Right lobe of liver (tissue), 6 donors: Measurements from ENCODE around the gene SNX9. TPM values are rescaled to one million over a fixed set of nuclear protein-coding genes. Genes with fewer than 3 reads are reported as not detected.

Experiments
- ATAC-seq, 4 donors: fragments of 200-7000 bp; cut with Tn5 transposase; one replicate each; pipeline ENCODE4 v1.9.1; 2020; ENCODE audit warnings: mild to moderate bottlenecking in 4 of 4, moderate library complexity in 4 of 4
- DNase-seq, 3 donors: peaks; one replicate each; pipeline ENCODE4 v3.0.0-alpha.2; 2020
- H3K27ac ChIP-seq, 3 donors: fragments of 200-600 bp; one replicate each; pipeline ENCODE4 v1.8.0; 2022
- H3K27me3 ChIP-seq, 2 donors: fragments of 200-600 bp; one replicate each; pipeline ENCODE4 v1.8.0; 2022
- H3K36me3 ChIP-seq, 4 donors: fragments of 200-600 bp; sonication (generic) in 1 of 4; one replicate each; pipeline versions ENCODE4 v1.5.1 to v1.8.0; 2017 to 2022; ENCODE audit warnings: control low read depth in 1 of 4
- H3K4me1 ChIP-seq, 4 donors: fragments of 200-600 bp; sonication (generic) in 1 of 4; one replicate each; pipeline versions ENCODE4 v1.5.1 to v1.8.0; 2017 to 2022; ENCODE audit warnings: control low read depth in 1 of 4
- H3K4me3 ChIP-seq, 3 donors: fragments of 200-600 bp; one replicate each; pipeline ENCODE4 v1.8.0; 2022
- H3K9me3 ChIP-seq, 4 donors: fragments of 200-600 bp; sonication (generic) in 1 of 4; one replicate each; pipeline versions ENCODE4 v1.5.1 to v1.8.0; 2017 to 2022; ENCODE audit warnings: control low read depth in 1 of 4
- POLR2A ChIP-seq: fragments of 450-650 bp; IDR thresholded peaks from one replicate; pipeline ENCODE4 v1.6.1; 2017; ENCODE audit warnings: antibody characterized with exemption, mild to moderate bottlenecking
- WGBS: methylation state at CpG from one replicate; pipeline ENCODE4 v1.1.6; 2018; ENCODE audit warnings: low coverage, low lambda C conversion rate; ENCODE audit not compliant: insufficient coverage; ENCODE audit errors: missing lambda C conversion rate; 5-methylcytosine and 5-hydroxymethylcytosine counted together
- intact Hi-C, 2 donors: fragments of 100-400 bp; cut with DNase I; formaldehyde crosslinking; loops; one replicate each; pipeline versions ENCODE4 v1.11.2 to v1.14.1; 2022
- total RNA-seq, 6 experiments: library from RNA; depleted of rRNA in 2 of 6; stranded (reverse); fragments of >200 nt in 2 of 6; fragmentation: NEBNext Ultra II Directional in 3 of 6; extraction: Animal tissue kit (Norgen Biotek cat#: 25700) in 3 of 6; gene quantifications; one replicate each; pipeline versions ENCODE4 v1.1.0 to v1.2.4, GENCODE V29; 2016 to 2023
- TF ChIP-seq, protein P1 (sequence below), 4 donors: fragments of 200-600 bp in 3 of 4; fragments of 450-650 bp in 1 of 4; IDR thresholded peaks; one replicate each; pipeline versions ENCODE4 v1.5.1 to v1.8.0; 2016 to 2022; ENCODE audit warnings: antibody characterized with exemption in 4 of 4, mild to moderate bottlenecking in 2 of 4
- donor health status: DM: no; HTN: yes; CAD: no.
- donor health status: DM: no; HTN: no; CAD: no.
- donor health status: DM: no; HTN: no; CAD: no.
- donor health status: DM: no; HTN: yes; CAD: no.
- donor health status: DM: no; HTN: yes; CAD: no.

The SNX9 gene
- total RNA-seq, 6 experiments from 2014 or later: 24.6 to 38.0 (median 29.3) TPM

DNA sequence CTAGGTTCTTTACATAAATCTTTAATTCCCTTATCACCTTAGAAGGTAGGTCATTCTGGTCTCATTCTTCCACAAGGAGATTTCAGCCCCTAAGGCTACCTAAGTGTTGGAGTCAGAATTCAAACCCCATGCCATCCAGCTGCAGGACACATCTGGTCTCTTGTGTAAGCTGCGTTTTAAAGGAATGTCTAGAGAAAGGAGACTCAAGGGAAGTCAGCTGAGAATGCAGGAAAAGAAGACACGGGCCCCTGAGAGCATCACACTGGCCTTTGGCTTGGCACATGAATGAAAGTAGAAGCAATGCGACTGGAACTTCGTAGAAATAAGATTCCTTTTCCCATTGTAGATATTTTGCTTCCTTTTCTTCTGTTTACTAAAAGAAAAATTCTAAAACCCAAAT lies 82.0 kb downstream of the SNX9 start:
- no peaks in the 10 kb centered on the region for H3K27me3 ChIP-seq
- no peak overlapping the region for H3K27ac ChIP-seq
- intact Hi-C loops: no loop called here
- ATAC-seq (no peak), DNase-seq (no peak)
- no peaks in the 10 kb centered on the region for H3K4me1 ChIP-seq
- no peak for TF ChIP-seq POLR2A
- TF ChIP-seq, protein P1, sequence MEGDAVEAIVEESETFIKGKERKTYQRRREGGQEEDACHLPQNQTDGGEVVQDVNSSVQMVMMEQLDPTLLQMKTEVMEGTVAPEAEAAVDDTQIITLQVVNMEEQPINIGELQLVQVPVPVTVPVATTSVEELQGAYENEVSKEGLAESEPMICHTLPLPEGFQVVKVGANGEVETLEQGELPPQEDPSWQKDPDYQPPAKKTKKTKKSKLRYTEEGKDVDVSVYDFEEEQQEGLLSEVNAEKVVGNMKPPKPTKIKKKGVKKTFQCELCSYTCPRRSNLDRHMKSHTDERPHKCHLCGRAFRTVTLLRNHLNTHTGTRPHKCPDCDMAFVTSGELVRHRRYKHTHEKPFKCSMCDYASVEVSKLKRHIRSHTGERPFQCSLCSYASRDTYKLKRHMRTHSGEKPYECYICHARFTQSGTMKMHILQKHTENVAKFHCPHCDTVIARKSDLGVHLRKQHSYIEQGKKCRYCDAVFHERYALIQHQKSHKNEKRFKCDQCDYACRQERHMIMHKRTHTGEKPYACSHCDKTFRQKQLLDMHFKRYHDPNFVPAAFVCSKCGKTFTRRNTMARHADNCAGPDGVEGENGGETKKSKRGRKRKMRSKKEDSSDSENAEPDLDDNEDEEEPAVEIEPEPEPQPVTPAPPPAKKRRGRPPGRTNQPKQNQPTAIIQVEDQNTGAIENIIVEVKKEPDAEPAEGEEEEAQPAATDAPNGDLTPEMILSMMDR (IDR thresholded peaks at IDR 0.05): no peak
- H3K9me3 ChIP-seq: no peaks in the 10 kb centered on the region
- no peak overlapping the region for H3K4me3 ChIP-seq
- peaks cover 0 to 38% (median 11%) of the 10 kb centered on the region in 4 donors for H3K36me3 ChIP-seq
- WGBS: 82% methylated on average over 4 of the region's 4 CpGs

DNA sequence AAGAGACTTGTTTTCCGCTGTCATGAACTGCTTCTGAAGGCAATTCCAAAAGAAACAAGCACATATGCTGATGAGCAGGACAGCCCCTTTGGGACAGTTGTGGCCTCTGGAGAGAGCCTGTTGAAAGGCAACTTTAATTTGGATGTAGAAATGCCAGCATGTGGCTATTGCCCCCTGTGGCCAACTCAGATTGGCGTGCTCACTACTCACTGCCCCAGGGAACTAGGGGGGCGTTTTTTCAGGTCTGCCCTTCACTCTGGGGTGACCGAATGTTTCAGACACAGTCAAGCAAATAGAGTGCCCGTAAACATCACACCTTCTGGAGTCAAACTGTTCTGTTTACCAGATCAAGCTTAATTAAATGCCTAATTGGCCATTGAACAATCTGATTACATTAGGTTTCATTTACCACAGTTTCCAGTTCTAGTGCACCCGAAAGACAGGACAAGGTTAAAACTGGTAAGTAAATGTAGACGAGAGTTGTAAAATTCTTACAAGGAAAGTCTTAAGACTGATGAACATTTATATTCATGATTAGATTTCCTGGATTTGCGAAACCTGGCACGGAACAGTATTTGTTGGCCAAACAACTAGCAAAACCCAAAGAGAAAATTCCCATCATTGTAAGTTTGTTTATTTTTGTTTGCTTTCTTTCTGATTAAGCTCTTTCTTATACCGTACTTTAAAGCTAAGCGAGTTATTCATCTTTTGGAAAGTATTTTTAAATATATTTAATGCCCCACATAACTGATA lies 82.7 kb downstream of the SNX9 start:
- TF ChIP-seq, protein P1 (IDR thresholded peaks at IDR 0.05): no peak
- TF ChIP-seq POLR2A: no peak
- H3K4me3 ChIP-seq: no peak overlapping the region
- DNase-seq (no peak), ATAC-seq (no peak)
- WGBS: 83% methylated on average over 8 of the region's 11 CpGs
- intact Hi-C loops: no loop called here
- no peaks in the 10 kb centered on the region for H3K27me3 ChIP-seq
- peaks cover 0 to 45% (median 13%) of the 10 kb centered on the region in 4 donors for H3K36me3 ChIP-seq
- H3K27ac ChIP-seq: no peak overlapping the region
- H3K4me1 ChIP-seq: no peaks in the 10 kb centered on the region
- H3K9me3 ChIP-seq: no peaks in the 10 kb centered on the region

DNA sequence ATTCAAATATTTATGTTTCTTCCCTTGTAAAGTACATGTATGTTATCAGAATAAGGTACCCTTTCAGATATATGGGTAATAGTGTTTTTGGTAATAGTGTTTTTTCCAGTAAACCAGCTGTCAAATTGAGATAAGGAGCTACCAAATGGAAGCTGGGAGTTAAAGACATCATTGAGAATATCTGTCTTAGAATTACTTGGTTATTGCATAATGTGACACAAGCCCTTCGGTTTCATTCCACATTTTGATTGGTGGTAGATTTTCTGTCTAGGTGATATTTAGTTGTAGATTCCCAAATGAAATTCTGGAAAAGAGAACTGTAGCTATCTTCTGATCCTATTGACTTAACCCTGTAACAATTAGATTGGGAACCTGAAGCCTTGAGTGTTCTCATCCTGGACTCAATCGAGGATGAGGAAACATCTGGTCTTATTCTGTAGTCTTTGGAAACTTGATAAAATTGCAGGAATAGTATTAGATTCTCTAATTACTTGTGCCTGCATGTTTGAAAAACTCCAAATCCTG lies 83.6 kb downstream of the SNX9 start:
- Histone ChIP-seq H3K27me3 (no peaks in the 10 kb centered on the region), H3K9me3 (no peaks in the 10 kb centered on the region), H3K4me3 (no peak overlapping the region), H3K4me1 (no peaks in the 10 kb centered on the region), H3K27ac (no peak overlapping the region), H3K36me3 (peaks cover 0 to 48% (median 13%) of the 10 kb centered on the region in 4 donors)
- no peak for ATAC-seq
- 69% methylated on average over 2 of the region's 2 CpGs for WGBS
- DNase-seq: no peak
- intact Hi-C loops: no loop called here
- TF ChIP-seq, protein P1 (IDR thresholded peaks at IDR 0.05): no peak
- TF ChIP-seq POLR2A: no peak

DNA sequence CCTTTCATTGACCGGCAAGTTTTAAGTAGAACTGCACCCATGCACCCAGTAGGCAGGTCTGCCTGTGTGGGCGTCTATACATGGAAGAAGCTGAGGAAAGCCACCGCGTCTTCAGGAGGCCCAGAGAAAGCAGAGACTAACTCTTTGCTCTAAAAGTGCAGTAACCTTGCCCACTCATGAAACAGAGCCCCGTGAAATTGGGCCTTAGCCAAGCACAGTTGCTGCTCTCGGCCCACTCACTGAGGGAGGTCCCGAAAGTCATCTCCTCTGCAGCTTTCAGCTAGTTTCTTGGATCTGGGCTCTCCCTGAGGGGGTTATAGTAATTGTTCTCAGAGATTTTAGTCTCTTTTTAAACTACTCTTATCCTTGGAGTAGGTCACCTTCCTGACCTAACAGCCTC lies 84.6 kb downstream of the SNX9 start:
- TF ChIP-seq, protein P1 (IDR thresholded peaks at IDR 0.05): no peak
- no peak for TF ChIP-seq POLR2A
- H3K27me3 ChIP-seq: no peaks in the 10 kb centered on the region
- 69% methylated on average over 7 of the region's 7 CpGs for WGBS
- no peak for DNase-seq
- peaks cover 0 to 42% (median 9%) of the 10 kb centered on the region in 4 donors for H3K36me3 ChIP-seq
- no peak for ATAC-seq
- no peaks in the 10 kb centered on the region for H3K9me3 ChIP-seq
- intact Hi-C loops: no loop called here
- no peak overlapping the region for H3K27ac ChIP-seq
- H3K4me1 ChIP-seq: no peaks in the 10 kb centered on the region
- no peak overlapping the region for H3K4me3 ChIP-seq
